HG02678 (cell line): Measurements from ENCODE around the gene SMC1B.
"Not testable (repeated sequence)": the region's sequence is repeated elsewhere in the genome, so short reads cannot be mapped to it uniquely, and the experiment has no call there.

Experiments used
- ATAC-seq: cut with Tn5 transposase; IDR thresholded peaks from one replicate; pipeline ENCODE4 v1.9.1; 2021; ENCODE audit warnings: mild to moderate bottlenecking, moderate library complexity; ENCODE audit not compliant: unreplicated experiment

Gene SMC1B

DNA sequence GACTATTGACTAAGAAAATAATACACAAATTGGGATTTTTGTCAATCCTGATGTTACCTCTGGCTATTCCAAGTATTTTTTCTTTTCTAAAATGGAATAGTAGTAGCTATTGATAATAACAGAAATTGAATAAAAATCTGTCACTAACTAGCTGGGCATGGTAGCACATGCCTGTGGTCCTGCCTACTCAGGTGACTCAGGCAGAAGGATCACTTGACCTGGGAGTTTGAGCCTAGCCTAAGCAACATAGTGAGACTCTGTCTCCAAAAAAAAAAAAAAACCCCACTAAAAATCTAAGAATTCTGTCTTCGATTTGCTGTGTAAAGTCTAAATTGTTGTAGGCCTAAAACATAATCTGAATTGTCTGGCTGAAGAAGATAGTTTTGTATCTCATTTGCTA, 61.4 kb downstream of the SMC1B start:
- no peak for ATAC-seq

- no peak for ATAC-seq
Observed at GRCh38 chr22:45349916-45350315, 63.5 kb downstream of the SMC1B start.

- ATAC-seq: no peak
Observed at GRCh38 chr22:45344334-45344733, 69.1 kb downstream of the SMC1B start.

GRCh38 chr22:45343143-45343542, 70.3 kb downstream of the SMC1B start:
- ATAC-seq: no peak

DNA sequence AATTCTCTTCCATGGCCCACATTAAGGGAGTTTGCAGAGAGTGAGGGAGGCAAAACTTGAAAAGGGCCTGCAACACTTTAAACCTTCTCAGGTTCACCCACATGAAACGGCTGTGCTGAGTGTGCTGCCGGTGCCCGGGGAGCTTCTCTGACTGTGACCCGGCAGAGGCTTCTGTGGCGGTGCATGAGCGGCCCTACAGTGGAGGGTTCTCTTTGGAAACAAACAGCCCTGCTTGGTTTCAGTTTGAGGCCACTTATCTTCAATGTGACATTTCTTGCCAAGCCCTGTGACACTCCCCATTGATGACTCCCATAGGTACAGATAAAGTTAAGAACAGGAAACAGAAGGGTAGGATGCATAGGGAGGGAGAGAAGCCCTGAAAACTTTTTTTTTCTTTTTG, 71.9 kb downstream of the SMC1B start:
- no peak for ATAC-seq

DNA sequence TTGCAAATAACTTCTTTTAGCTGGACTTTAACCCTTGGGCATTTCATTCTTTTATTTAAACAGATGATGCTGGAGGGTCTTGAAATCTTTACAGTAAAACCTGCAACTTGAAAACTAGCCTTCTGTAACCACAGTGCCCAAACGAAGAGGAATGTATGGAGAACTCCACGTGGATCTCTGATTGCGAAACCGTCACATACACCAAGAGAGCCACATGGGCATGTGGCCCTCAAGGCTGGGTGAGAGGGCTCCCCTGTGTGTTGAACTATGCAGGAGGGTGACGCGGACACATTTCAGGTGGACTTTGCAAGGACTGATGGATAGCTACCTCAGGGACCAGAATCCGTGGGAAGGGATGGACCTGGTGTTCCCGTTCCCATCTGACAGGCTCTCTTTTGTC, 73.1 kb downstream of the SMC1B start:
- no peak for ATAC-seq

DNA sequence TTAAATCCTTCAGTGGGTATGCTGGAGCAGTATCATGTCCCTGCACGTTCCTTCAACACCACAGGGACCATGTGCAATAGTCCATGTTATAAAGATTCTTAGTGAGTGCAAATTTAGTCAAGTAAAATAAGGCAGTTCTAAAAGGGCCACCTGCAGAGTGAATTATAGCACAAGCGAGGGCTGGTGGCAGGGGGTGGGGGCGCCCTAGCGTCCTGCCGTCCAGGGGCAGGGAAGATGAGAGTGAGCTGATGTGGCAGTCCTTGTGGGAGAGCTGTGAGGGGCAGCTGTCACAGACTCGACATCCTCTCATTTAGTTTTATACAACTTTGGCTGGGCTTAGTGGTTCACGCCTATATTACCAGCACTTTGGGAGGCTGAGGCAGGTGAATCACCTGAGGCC, 74.6 kb downstream of the SMC1B start:
- ATAC-seq: no peak

GRCh38 chr22:45337536-45337935, 75.9 kb downstream of the SMC1B start:
- ATAC-seq: no peak

DNA sequence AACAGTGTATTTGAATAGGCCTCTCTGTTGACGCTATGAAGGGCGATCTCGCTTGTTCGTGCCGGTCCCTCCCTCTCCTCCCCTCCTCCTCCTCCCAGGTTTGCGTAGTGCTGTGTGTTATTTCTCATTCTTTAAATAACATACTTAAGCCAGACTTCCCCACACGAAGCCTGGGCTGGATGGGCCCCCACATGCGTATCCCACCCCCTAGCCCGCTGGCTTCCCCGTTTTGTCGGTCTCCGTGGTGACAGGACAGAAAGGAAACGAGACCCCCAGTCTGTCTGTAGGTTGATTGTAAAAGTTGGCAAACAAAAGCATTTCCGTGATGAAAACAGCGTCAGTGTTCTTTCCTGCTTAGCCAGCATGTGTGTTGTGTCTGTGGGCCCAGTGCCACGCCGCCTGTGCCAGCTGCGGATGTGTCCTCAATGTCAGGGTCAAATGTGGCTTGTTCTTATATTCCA, 76.4 kb downstream of the SMC1B start:
- no peak for ATAC-seq

DNA sequence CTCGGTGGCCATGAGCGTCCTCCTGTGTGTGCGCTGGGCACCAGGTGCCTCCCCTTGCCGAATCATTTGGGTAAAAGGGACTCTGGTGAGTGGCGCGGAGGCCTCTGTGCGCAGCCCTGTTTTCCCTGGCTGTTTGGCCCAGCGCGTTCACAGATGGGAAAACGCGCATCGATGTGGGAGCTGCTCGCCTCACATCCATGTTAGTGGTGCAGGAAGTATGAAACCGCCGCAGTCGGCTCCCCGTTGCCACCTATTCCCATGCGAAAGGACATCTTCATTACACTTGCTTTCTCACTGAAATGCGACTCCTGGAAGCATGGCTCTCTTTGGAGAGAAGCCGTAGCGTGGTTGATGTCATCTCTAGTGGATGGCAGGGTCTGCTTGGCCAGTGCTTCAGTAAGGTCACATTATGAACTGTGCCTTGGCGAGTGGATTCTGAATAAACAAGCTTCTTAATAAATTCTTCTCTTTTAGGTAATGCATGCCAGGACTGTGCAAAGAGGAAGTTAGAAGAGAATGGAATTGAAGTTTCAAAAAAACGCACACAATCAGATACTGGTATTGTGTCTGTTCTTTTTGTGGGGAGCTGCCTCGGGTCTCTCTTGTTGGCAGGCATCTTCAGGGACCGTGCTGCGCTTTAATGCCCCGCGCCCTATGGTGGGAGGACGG, 77.4 kb downstream of the SMC1B start:
- ATAC-seq: no peak

DNA sequence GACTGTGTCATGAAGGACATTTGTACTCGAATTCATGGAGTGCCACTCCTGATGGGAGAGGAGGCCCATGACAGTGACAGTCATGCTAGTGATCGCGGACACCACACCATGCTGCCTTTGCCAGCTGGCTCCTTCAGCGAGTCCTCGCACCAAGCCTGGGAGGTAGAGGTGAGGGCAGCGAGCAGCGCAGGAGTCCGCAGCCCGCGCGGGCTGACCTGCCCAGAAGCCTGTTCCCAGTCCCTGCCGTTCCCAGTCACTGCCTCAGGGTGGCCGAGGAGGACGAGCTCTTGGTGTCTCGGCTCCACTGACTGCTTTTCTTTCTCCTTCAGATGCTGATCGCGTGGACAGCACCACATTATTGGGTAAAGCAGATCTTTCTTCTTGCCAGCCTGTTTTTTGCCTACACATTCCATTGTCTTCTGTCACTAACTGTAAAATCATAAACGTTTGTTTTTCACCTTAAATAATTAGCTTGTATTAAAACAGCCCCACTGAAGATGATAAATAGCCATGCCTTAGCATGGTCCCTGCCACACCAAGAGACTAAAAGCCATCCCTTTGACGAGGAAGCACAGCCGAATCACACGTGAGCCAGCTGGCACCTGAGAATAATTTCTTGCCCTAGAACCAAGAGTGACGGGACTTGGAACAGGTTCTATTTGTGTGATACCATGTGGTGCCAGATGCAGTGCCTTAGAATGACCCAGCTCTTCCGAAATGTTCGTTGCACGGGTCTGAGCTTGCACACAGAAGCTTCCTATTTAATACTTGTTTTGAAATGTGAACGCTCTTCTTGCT, 78.2 kb downstream of the SMC1B start:
- no peak for ATAC-seq

- ATAC-seq: no peak
Observed at GRCh38 chr22:45334528-45334927, 78.9 kb downstream of the SMC1B start.

DNA sequence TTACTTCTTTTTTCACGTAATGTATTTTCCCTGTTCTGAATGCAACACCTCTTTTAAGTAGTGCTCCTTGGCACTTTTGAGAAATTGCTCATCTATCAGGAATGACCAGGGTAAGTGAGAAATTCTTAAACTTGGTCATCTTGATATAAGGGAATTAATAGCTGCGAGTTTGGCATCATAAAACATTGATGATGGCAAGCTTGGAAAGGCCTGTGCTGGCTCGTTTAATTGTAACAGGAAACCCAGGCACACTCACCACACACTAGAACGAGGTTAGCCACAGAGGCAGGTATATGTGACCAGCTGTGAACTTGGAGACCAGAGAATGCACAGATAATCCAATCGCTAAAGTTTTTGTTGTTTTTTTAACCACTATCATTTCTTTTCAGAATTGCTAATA, 79.3 kb downstream of the SMC1B start:
- no peak for ATAC-seq

- ATAC-seq: no peak
Observed at GRCh38 chr22:45332001-45332400, 81.4 kb downstream of the SMC1B start.

DNA sequence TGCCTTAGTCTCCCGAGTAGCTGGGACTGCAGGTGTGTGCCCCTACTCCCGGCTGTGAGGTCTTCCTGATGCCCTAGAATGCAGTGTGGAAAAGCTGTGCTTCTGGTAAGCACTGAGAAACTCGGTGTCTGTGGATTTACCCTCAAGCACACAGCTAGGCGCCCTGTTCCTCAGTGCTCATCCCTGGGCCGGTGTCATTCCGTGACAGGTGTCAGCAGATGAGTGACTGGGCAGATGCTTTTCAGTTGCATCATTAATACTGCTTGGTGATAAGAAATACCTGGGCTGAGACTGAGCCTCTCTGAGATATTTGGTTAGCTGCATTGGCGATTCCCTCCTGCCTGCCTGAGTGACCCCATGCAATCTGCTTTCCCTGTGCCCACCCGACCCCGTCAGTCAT, 81.9 kb downstream of the SMC1B start:
- no peak for ATAC-seq

GRCh38 chr22:45330548-45330947, 82.9 kb downstream of the SMC1B start:
- ATAC-seq: no peak

- ATAC-seq: no peak
Observed at GRCh38 chr22:45329530-45329936, 83.9 kb downstream of the SMC1B start.

DNA sequence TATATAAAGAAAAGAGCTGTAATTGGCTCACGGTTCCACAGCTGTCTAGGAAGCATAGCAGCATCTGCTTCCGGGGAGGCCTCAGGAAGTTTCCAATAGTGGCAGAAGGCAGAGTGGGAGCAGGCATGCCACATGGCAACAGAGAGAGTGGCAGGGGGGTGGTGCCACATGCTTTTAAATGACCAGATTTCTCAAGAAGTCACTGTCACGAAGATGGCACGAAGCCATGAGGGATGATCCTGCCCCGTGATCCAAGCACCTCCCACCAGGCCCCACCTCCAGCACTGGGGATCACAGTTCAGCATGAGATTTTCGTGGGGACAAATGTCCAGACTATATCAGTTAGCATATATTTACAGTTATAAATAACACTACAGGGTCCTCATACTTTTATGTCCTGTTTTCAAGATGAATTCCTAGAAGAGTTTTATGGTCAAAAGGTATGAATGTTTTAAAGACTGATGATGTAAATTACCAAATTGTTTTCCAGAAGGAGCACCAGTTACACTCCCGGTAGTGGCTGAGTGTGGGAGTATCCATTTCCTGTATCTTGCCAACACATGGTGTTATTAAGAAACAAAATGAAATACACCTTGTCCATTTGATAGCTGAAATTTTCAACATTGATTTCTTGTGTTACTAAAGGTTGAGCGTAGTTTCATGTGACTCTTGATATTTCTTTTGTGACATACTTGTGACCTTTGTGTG, 84.4 kb downstream of the SMC1B start:
- ATAC-seq: no peak

- ATAC-seq: not testable (repeated sequence)
Observed at GRCh38 chr22:45328261-45328660, 85.1 kb downstream of the SMC1B start.

- no peak for ATAC-seq
Observed at GRCh38 chr22:45324311-45324711, 89.1 kb downstream of the SMC1B start.

- no peak for ATAC-seq
Observed at GRCh38 chr22:45323695-45324094, 89.7 kb downstream of the SMC1B start.
